Gastrocnemius medialis (tissue), 4 donors: ENCODE data around the gene ARNT2.

Experiments used
- CTCF ChIP-seq, 5 experiments: fragments of 450-650 bp in 3 of 5; fragments of 200-600 bp in 2 of 5; sonication (generic) in 2 of 5; IDR thresholded peaks in 4 of 5; conservative IDR thresholded peaks in 1 of 5; 1 replicate in 4 of 5; 2 replicates in 1 of 5; pipeline ENCODE4 v1.5.1; 2016 to 2019; ENCODE audit warnings: antibody characterized with exemption in 5 of 5, mild to moderate bottlenecking in 3 of 5, moderate library complexity in 3 of 5
- POLR2A ChIP-seq, 2 donors: fragments of 450-650 bp; IDR thresholded peaks; one replicate each; pipeline ENCODE4 v1.6.1; 2017; ENCODE audit warnings: antibody characterized with exemption in 2 of 2, mild to moderate bottlenecking in 2 of 2, moderate library complexity in 2 of 2

GRCh38 chr15:80483725-80484161 lies 79.6 kb downstream of the ARNT2 start:
- TF ChIP-seq CTCF (IDR thresholded peaks at IDR 0.05 in 4 of 5, conservative IDR thresholded peaks at IDR 0.05 in 1 of 5): no peak
- TF ChIP-seq POLR2A (IDR thresholded peaks at IDR 0.05): no peak
